ENCODE results near the gene MAP6. TPM values are rescaled to one million over a fixed set of nuclear protein-coding genes. Genes with fewer than 3 reads are reported as not detected.

MAP6 gene
- total RNA-seq, 1 donor from 2014 or later = 8.9 TPM

- DNase-seq = no peak
These were observed 2.8 kb downstream of the MAP6 start for GRCh38 chr11:75665990-75666389.

- no peak for DNase-seq
These were observed 3.7 kb downstream of the MAP6 start for GRCh38 chr11:75665126-75665525.

- DNase-seq = no peak
These were observed 4.4 kb downstream of the MAP6 start for GRCh38 chr11:75664389-75664788.

- DNase-seq = no peak
These were observed 5.0 kb downstream of the MAP6 start for GRCh38 chr11:75663808-75664207.

GRCh38 chr11:75659836-75660235, 9.0 kb downstream of the MAP6 start:
- no peak for DNase-seq

- no peak for DNase-seq
These were observed 12.7 kb downstream of the MAP6 start for GRCh38 chr11:75656044-75656727.

- peak; percentile 75 for DNase-seq
These were observed 13.2 kb downstream of the MAP6 start for GRCh38 chr11:75655605-75656004.

GRCh38 chr11:75654314-75654713, 14.5 kb downstream of the MAP6 start:
- no peak for DNase-seq

- DNase-seq = no peak
These were observed 15.3 kb downstream of the MAP6 start for GRCh38 chr11:75653532-75653931.

- no peak for DNase-seq
These were observed 15.9 kb downstream of the MAP6 start for GRCh38 chr11:75652936-75653335.

- DNase-seq = no peak
These were observed 17.6 kb downstream of the MAP6 start for GRCh38 chr11:75651218-75651617.

GRCh38 chr11:75650167-75650723, 18.6 kb downstream of the MAP6 start:
- DNase-seq = no peak

- no peak for DNase-seq
These were observed 23.9 kb downstream of the MAP6 start for GRCh38 chr11:75644946-75645345.

GRCh38 chr11:75644370-75644769, 24.5 kb downstream of the MAP6 start:
- no peak for DNase-seq

- DNase-seq = no peak
These were observed 26.3 kb downstream of the MAP6 start for GRCh38 chr11:75642402-75643113.

- peak; percentile 97 for DNase-seq
These were observed 29.1 kb downstream of the MAP6 start for GRCh38 chr11:75639762-75640181.

GRCh38 chr11:75637998-75638397, 30.8 kb downstream of the MAP6 start:
- no peak for DNase-seq

- peak; percentile 94 for DNase-seq
These were observed 33.6 kb downstream of the MAP6 start for GRCh38 chr11:75635066-75635862.

GRCh38 chr11:75633409-75634066, 35.3 kb downstream of the MAP6 start:
- DNase-seq = peak; percentile 49

- no peak for DNase-seq
These were observed 35.9 kb downstream of the MAP6 start for GRCh38 chr11:75632962-75633361.

GRCh38 chr11:75632450-75632849, 36.4 kb downstream of the MAP6 start:
- DNase-seq = no peak

GRCh38 chr11:75631086-75631730, 37.6 kb downstream of the MAP6 start:
- DNase-seq = no peak
